HL-60 (cell line): Measurements from ENCODE around the gene TADA2B.

Experiments
- DNase-seq, 2 experiments: peaks; one replicate each; pipeline ENCODE4 v3.0.0-alpha.2; 2010 to 2020; ENCODE audit warnings: low read depth in 1 of 2, low spot score in 1 of 2
- H3K27ac ChIP-seq: fragments of 250-450 bp; sonication (Bioruptor Pico); replicated peaks from 2 replicates; pipeline ENCODE4 v1.5.1; 2020; ENCODE audit warnings: mild to moderate bottlenecking, moderate library complexity
- H3K27me3 ChIP-seq: fragments of 250-450 bp; sonication (Bioruptor Pico); 2 replicates; pipeline ENCODE4 v1.5.1; 2021; ENCODE audit warnings: mild to moderate bottlenecking, moderate library complexity; ENCODE audit not compliant: insufficient read depth, poor library complexity, severe bottlenecking
- H3K4me3 ChIP-seq: replicated peaks from 2 replicates; pipeline ENCODE4 v1.5.1; 2011; ENCODE audit warnings: mild to moderate bottlenecking, control low read depth, low read length; ENCODE audit not compliant: insufficient read depth
- GABPA ChIP-seq: IDR thresholded peaks from 2 replicates; pipeline ENCODE4 v1.6.1; 2012; ENCODE audit warnings: low read depth
- POLR2AphosphoS5 ChIP-seq: IDR thresholded peaks from 2 replicates; pipeline ENCODE4 v1.6.1; 2012; ENCODE audit warnings: low read depth
- SPI1 ChIP-seq: IDR thresholded peaks from 2 replicates; pipeline ENCODE4 v1.6.1; 2012; ENCODE audit warnings: low read depth, mild to moderate bottlenecking, borderline replicate concordance
- TF ChIP-seq, protein P1 (sequence below): IDR thresholded peaks from 2 replicates; pipeline ENCODE4 v1.6.1; 2012; ENCODE audit warnings: low read depth; ENCODE audit not compliant: insufficient replicate concordance
- TF ChIP-seq, protein P2 (sequence below): IDR thresholded peaks from one replicate; pipeline ENCODE4 v1.5.1; 2011; ENCODE audit warnings: low read length, control low read depth, inconsistent platforms; ENCODE audit not compliant: insufficient read depth

TADA2B gene

DNA sequence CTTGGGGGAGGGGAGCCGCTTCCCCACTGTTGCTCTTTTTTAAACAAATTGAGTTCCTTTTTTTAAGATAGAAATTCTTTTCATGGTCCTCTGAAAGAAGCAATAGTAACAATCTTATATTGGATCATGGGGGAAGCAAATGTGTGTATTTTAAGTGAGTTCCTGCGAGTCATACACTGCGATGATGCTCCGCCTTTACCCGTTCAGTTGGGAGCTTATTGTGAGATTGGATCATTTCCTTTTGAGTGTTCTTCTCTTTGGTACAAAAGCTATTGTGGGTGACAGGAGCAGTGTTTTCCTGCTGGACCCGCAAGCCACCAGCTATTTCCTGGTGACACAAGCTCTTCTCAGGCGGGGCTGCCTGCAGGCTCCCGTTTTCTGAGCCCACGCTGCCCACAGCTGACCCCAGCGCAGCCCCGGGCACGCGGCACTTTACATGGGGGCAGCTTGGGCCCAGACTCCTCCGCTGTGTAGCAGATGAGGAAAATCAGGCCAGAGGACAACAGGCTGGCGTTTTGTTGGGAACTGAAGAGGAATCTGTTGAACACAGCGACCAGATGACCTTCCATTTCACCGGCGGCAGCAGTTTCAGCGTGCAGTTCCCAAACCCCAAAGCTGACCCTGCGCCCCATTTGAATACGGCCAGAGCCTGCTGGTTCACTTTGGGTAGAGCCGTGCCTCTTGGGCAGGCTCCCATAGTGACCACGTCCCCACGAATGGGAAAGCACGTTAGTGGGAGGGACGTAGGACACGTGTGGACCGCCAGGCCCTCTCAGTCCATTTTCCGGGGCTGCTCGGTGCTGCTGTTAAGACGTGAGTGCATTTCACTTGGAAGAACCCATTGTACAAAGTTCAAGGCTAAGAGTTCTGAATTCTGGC, 12.2 kb downstream of the TADA2B start:
- no peak overlapping the region for H3K27ac ChIP-seq
- no peaks in the 10 kb centered on the region for H3K27me3 ChIP-seq
- no peak for DNase-seq
- TF ChIP-seq, protein P1, sequence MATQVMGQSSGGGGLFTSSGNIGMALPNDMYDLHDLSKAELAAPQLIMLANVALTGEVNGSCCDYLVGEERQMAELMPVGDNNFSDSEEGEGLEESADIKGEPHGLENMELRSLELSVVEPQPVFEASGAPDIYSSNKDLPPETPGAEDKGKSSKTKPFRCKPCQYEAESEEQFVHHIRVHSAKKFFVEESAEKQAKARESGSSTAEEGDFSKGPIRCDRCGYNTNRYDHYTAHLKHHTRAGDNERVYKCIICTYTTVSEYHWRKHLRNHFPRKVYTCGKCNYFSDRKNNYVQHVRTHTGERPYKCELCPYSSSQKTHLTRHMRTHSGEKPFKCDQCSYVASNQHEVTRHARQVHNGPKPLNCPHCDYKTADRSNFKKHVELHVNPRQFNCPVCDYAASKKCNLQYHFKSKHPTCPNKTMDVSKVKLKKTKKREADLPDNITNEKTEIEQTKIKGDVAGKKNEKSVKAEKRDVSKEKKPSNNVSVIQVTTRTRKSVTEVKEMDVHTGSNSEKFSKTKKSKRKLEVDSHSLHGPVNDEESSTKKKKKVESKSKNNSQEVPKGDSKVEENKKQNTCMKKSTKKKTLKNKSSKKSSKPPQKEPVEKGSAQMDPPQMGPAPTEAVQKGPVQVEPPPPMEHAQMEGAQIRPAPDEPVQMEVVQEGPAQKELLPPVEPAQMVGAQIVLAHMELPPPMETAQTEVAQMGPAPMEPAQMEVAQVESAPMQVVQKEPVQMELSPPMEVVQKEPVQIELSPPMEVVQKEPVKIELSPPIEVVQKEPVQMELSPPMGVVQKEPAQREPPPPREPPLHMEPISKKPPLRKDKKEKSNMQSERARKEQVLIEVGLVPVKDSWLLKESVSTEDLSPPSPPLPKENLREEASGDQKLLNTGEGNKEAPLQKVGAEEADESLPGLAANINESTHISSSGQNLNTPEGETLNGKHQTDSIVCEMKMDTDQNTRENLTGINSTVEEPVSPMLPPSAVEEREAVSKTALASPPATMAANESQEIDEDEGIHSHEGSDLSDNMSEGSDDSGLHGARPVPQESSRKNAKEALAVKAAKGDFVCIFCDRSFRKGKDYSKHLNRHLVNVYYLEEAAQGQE: no peak
- peak; percentile 65 for TF ChIP-seq SPI1
- TF ChIP-seq POLR2AphosphoS5: no peak
- no peak overlapping the region for H3K4me3 ChIP-seq

DNA sequence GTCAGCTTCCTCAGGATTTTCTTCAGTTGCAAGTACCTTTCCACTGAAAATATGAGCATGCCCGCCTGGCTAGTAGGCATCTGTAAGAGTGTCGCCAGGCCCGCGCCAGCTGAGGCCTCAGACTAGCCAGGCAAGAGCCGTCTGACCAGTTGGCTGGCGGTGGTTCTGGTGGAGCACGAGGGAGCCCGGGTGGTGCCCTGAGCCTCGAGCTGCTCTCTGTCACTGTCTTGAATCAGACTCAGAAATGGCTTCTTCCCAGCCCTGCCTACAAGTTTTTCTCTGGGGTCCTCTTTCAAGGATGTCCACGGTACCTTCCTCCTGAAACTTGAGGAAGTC, 12.8 kb downstream of the TADA2B start:
- H3K4me3 ChIP-seq: no peak overlapping the region
- H3K27ac ChIP-seq: no peak overlapping the region
- TF ChIP-seq GABPA: no peak
- TF ChIP-seq, protein P2, sequence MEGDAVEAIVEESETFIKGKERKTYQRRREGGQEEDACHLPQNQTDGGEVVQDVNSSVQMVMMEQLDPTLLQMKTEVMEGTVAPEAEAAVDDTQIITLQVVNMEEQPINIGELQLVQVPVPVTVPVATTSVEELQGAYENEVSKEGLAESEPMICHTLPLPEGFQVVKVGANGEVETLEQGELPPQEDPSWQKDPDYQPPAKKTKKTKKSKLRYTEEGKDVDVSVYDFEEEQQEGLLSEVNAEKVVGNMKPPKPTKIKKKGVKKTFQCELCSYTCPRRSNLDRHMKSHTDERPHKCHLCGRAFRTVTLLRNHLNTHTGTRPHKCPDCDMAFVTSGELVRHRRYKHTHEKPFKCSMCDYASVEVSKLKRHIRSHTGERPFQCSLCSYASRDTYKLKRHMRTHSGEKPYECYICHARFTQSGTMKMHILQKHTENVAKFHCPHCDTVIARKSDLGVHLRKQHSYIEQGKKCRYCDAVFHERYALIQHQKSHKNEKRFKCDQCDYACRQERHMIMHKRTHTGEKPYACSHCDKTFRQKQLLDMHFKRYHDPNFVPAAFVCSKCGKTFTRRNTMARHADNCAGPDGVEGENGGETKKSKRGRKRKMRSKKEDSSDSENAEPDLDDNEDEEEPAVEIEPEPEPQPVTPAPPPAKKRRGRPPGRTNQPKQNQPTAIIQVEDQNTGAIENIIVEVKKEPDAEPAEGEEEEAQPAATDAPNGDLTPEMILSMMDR: no peak
- no peaks in the 10 kb centered on the region for H3K27me3 ChIP-seq
- no peak for DNase-seq

DNA sequence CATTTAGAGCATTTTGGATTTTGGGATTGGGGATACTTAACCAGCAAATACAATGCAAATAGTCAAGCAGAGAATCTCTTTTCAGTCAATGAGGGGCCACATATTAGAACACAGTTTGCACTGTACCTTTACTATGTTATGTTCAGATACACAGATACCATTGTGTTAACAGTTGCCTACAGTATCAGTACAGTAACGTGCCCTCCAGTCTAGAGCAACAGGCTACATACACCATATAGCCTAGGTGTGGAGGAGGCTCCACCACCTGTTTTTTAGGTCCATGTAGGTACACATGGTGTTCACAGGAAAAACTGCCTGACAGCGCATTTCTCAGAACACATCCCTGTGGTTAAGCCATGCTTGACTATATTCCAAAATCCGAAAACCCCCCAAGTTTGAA, 15.6 kb downstream of the TADA2B start:
- no peak for DNase-seq
- TF ChIP-seq, protein P1: no peak
- TF ChIP-seq, protein P2: no peak
- TF ChIP-seq GABPA (no peak), SPI1 (no peak), POLR2AphosphoS5 (no peak; the same call in 1 of the 2 replicates)
- Histone ChIP-seq H3K27ac (peak overlapping the region; percentile 81), H3K27me3 (no peaks in the 10 kb centered on the region), H3K4me3 (no peak overlapping the region)

DNA sequence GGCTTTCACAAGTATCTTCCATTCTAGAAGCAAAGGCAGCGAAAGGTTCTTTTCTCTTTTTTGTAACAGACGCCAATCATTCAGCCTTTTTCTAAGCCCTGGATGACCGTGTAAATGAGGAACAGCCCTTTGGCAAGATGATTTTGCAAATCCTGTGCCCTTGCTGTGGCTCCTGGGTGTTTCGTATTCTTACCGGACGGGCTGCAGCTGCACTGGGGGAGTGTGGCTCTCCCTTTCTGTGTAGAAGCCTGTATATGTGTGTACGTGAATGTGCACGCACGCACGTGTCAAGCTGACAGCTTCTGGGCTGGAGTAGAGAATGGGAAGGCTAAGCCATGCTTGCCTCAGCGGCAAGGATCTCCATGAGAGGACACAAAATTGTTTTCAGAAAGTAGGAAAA, 16.5 kb downstream of the TADA2B start:
- H3K27ac ChIP-seq: peak overlapping the region; percentile 81
- H3K4me3 ChIP-seq: no peak overlapping the region
- DNase-seq: peak; percentile 79 to 98
- H3K27me3 ChIP-seq: no peaks in the 10 kb centered on the region
- TF ChIP-seq SPI1 (peak; percentile 98), POLR2AphosphoS5 (peak; percentile 97), GABPA (0 out of 2 replicates have a peak, but pooled peaks have one; percentile 35)
- TF ChIP-seq, protein P2: no peak
- TF ChIP-seq, protein P1: peak; percentile 40
